ENCODE measurements around the gene PROSER1. TPM values are rescaled to one million over a fixed set of nuclear protein-coding genes. Genes with fewer than 3 reads are reported as not detected.

PROSER1 gene
- total and polyA plus RNA-seq, 4 donors = 13.0 to 59.6 (median 24.2) TPM

DNA sequence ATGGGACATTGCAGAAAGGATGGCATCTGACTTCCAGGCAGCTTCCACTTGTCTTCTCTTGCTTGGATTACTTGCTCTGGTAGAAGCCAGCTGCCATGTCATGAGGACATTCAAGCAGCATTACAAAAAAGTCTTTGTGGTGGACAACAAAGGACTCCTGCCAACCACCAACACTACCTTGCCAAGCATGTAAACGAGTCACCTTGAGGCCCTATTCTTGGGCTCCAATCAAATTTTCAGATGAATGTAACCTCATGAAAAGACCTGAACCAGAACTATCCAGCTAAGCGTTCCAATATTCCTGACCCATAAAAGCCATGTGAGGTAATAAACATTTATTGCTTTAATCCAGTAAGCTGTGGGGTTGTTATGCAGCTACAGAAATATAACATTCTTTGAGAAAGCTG, 12.5 kb downstream of the PROSER1 start:
- WGBS, 2 donors = 86 to 91% methylated on average over 2 of the region's 2 CpGs
- H3K9me3 ChIP-seq (ENCODE audit: control insufficient read depth in 4 of 4, insufficient read depth in 3 of 4, low read length in 3 of 4) = no peaks in the 10 kb centered on the region
- H3K27ac ChIP-seq (ENCODE audit: low read depth in 1 of 2, low read length in 1 of 2) = no peak overlapping the region
- no peak for ATAC-seq (ENCODE audit: insufficient read depth, low FRiP score)
- H3K4me1 ChIP-seq (ENCODE audit: control insufficient read depth in 5 of 5, insufficient read depth in 5 of 5, low read length in 5 of 5) = peaks cover 0 to 7% (median 0%) of the 10 kb centered on the region in 5 donors
- H3K9ac ChIP-seq (ENCODE audit: insufficient read depth in 1 of 2, low read length in 2 of 2) = no peak overlapping the region
- H3K27me3 ChIP-seq (ENCODE audit: control insufficient read depth in 3 of 3, insufficient read depth in 3 of 3, low read length in 2 of 3) = no peaks in the 10 kb centered on the region
- no peak overlapping the region for H3K4me3 ChIP-seq
- TF ChIP-seq, protein P1, sequence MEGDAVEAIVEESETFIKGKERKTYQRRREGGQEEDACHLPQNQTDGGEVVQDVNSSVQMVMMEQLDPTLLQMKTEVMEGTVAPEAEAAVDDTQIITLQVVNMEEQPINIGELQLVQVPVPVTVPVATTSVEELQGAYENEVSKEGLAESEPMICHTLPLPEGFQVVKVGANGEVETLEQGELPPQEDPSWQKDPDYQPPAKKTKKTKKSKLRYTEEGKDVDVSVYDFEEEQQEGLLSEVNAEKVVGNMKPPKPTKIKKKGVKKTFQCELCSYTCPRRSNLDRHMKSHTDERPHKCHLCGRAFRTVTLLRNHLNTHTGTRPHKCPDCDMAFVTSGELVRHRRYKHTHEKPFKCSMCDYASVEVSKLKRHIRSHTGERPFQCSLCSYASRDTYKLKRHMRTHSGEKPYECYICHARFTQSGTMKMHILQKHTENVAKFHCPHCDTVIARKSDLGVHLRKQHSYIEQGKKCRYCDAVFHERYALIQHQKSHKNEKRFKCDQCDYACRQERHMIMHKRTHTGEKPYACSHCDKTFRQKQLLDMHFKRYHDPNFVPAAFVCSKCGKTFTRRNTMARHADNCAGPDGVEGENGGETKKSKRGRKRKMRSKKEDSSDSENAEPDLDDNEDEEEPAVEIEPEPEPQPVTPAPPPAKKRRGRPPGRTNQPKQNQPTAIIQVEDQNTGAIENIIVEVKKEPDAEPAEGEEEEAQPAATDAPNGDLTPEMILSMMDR (IDR thresholded peaks at IDR 0.05; ENCODE audit: control extremely low read depth, extremely low read depth) = no peak
- no peak for DNase-seq
- peaks cover 9 to 34% (median 29%) of the 10 kb centered on the region in 4 donors for H3K36me3 ChIP-seq (ENCODE audit: control insufficient read depth in 4 of 4, insufficient read depth in 4 of 4, low read length in 4 of 4)

DNA sequence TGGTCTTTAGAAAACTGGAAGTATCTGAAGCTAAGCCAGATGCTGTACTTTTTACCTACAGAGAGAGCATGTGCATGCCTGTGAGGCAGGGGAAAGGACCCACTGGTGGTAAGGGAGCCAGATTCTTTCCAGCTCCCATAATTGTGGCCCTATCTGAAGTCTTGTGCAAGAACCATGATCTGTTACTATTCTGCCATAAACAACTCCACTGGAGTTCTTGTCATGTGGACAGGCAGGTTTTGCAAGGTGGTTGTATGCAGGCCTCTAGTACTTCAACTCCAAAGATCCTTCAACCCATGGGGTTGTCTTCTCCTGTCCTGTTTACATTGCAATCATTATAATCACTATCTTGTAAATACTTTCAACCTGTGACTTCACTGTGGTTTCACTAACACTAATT, 14.1 kb downstream of the PROSER1 start:
- H3K9ac ChIP-seq (ENCODE audit: insufficient read depth in 1 of 2, low read length in 2 of 2) = no peak overlapping the region
- peaks cover 0 to 7% (median 0%) of the 10 kb centered on the region in 5 donors for H3K4me1 ChIP-seq (ENCODE audit: control insufficient read depth in 5 of 5, insufficient read depth in 5 of 5, low read length in 5 of 5)
- no peak overlapping the region for H3K27ac ChIP-seq (ENCODE audit: low read depth in 1 of 2, low read length in 1 of 2)
- TF ChIP-seq, protein P1 (IDR thresholded peaks at IDR 0.05; ENCODE audit: control extremely low read depth, extremely low read depth) = no peak
- H3K36me3 ChIP-seq (ENCODE audit: control insufficient read depth in 4 of 4, insufficient read depth in 4 of 4, low read length in 4 of 4) = peaks cover 9 to 34% (median 29%) of the 10 kb centered on the region in 4 donors
- H3K27me3 ChIP-seq (ENCODE audit: control insufficient read depth in 3 of 3, insufficient read depth in 3 of 3, low read length in 2 of 3) = no peaks in the 10 kb centered on the region
- DNase-seq = peak in 1 of 3 donors; percentile 46
- no peak for ATAC-seq (ENCODE audit: insufficient read depth, low FRiP score)
- no peak overlapping the region for H3K4me3 ChIP-seq
- H3K9me3 ChIP-seq (ENCODE audit: control insufficient read depth in 4 of 4, insufficient read depth in 3 of 4, low read length in 3 of 4) = no peaks in the 10 kb centered on the region

DNA sequence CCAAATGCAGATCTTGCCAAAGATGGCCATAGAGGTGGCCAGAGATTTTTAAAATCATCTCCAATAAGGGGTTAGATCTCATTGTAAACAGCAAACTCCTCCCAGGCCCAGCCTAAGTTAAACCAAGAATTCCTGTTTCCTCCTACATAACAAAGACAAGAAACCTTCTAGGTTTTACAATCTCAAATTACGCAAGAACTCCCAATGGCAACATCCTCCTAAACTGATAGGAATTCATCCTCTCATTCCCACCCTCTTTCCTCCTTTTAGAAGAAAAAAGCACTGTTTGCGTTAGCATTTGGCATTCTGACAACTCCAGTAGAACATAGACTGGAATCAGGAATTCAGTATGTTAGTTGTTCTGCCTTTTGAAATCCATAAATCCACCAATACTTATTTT, 14.6 kb downstream of the PROSER1 start:
- no peak for ATAC-seq (ENCODE audit: insufficient read depth, low FRiP score)
- no peak overlapping the region for H3K4me3 ChIP-seq
- DNase-seq = no peak
- no peaks in the 10 kb centered on the region for H3K9me3 ChIP-seq (ENCODE audit: control insufficient read depth in 4 of 4, insufficient read depth in 3 of 4, low read length in 3 of 4)
- no peak overlapping the region for H3K9ac ChIP-seq (ENCODE audit: insufficient read depth in 1 of 2, low read length in 2 of 2)
- TF ChIP-seq, protein P1 (IDR thresholded peaks at IDR 0.05; ENCODE audit: control extremely low read depth, extremely low read depth) = no peak
- WGBS, 2 donors = 58 to 68% methylated on average over 2 of the region's 2 CpGs
- H3K27ac ChIP-seq (ENCODE audit: low read depth in 1 of 2, low read length in 1 of 2) = no peak overlapping the region
- H3K27me3 ChIP-seq (ENCODE audit: control insufficient read depth in 3 of 3, insufficient read depth in 3 of 3, low read length in 2 of 3) = no peaks in the 10 kb centered on the region
- peaks cover 0 to 7% (median 0%) of the 10 kb centered on the region in 5 donors for H3K4me1 ChIP-seq (ENCODE audit: control insufficient read depth in 5 of 5, insufficient read depth in 5 of 5, low read length in 5 of 5)
- H3K36me3 ChIP-seq (ENCODE audit: control insufficient read depth in 4 of 4, insufficient read depth in 4 of 4, low read length in 4 of 4) = peaks cover 9 to 34% (median 29%) of the 10 kb centered on the region in 4 donors

DNA sequence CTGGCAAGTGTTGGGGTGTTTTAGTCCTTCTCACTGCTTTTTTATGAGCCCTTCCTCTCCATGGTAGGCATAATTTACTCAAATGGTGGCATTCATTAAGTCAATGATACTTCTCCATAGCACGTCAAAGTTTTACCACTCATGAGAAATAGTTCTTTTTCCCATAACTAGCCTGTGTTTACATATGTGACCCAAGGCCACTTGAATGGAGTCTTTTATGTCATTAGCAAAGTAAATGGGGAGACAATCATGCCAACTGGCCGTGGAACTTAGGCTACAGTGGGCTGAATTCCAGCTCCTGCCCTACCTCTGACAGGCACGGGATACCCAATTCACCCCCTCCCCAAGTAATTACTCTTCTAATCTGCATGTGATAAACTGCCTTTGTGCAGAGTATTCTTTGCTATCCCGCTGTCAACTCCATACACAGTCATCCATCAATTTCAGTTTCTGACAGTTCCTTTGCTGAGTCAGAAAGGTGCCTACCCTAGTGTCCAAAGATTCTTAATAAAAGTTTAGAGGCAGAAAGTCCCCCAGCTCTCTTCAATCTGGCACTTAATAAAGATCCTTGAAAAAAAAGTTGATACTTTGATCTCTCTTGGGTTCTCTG, 16.9 kb downstream of the PROSER1 start:
- Histone ChIP-seq H3K4me3 (no peak overlapping the region), H3K9ac (ENCODE audit: insufficient read depth in 1 of 2, low read length in 2 of 2) (no peak overlapping the region), H3K36me3 (ENCODE audit: control insufficient read depth in 4 of 4, insufficient read depth in 4 of 4, low read length in 4 of 4) (peaks cover 15 to 41% (median 33%) of the 10 kb centered on the region in 4 donors)

More for the DNA sequence above, 16.9 kb downstream of the PROSER1 start:
- TF ChIP-seq, protein P1 (IDR thresholded peaks at IDR 0.05; ENCODE audit: control extremely low read depth, extremely low read depth) = no peak
- WGBS, 2 donors = 74 to 92% methylated on average over 4 of the region's 4 CpGs
- H3K9me3 ChIP-seq (ENCODE audit: control insufficient read depth in 4 of 4, insufficient read depth in 3 of 4, low read length in 3 of 4) = no peaks in the 10 kb centered on the region
- peak in 2 of 3 donors; percentile 6 to 15 for DNase-seq
- H3K27ac ChIP-seq (ENCODE audit: low read depth in 1 of 2, low read length in 1 of 2) = no peak overlapping the region
- peaks cover 0 to 7% (median 0%) of the 10 kb centered on the region in 5 donors for H3K4me1 ChIP-seq (ENCODE audit: control insufficient read depth in 5 of 5, insufficient read depth in 5 of 5, low read length in 5 of 5)
- H3K27me3 ChIP-seq (ENCODE audit: control insufficient read depth in 3 of 3, insufficient read depth in 3 of 3, low read length in 2 of 3) = no peaks in the 10 kb centered on the region
- no peak for ATAC-seq (ENCODE audit: insufficient read depth, low FRiP score)
